Left ventricle myocardium inferior (tissue), 1 donor: Measurements from ENCODE around the gene NCKAP5. TPM values are rescaled to one million over a fixed set of nuclear protein-coding genes. Genes with fewer than 3 reads are reported as not detected.

Source experiments
- DNase-seq: peaks from one replicate; pipeline ENCODE4 v3.0.0-alpha.2; 2020
- H3K27ac ChIP-seq: fragments of 200-600 bp; replicated peaks from 2 replicates; pipeline ENCODE4 v1.8.0; 2021
- H3K27me3 ChIP-seq: fragments of 200-600 bp; 2 replicates; pipeline ENCODE4 v1.8.0; 2021; ENCODE audit warnings: low read depth
- H3K36me3 ChIP-seq: fragments of 200-600 bp; 2 replicates; pipeline ENCODE4 v1.8.0; 2021
- H3K4me1 ChIP-seq: fragments of 200-600 bp; 2 replicates; pipeline ENCODE4 v1.8.0; 2021
- H3K4me3 ChIP-seq: fragments of 200-600 bp; 2 replicates; pipeline ENCODE4 v1.8.0; 2021; ENCODE audit warnings: mild to moderate bottlenecking, moderate library complexity
- H3K9me3 ChIP-seq: fragments of 200-600 bp; replicated peaks from 2 replicates; pipeline ENCODE4 v1.8.0; 2021
- CTCF ChIP-seq: fragments of 200-600 bp; IDR thresholded peaks from 2 replicates; pipeline ENCODE4 v1.8.0; 2021; ENCODE audit warnings: antibody characterized with exemption, mild to moderate bottlenecking, borderline replicate concordance
- intact Hi-C: fragments of 100-400 bp; cut with micrococcal nuclease; formaldehyde crosslinking; loops from one replicate; pipeline ENCODE4 v1.11.0; 2022
- total RNA-seq: library from RNA; stranded (reverse); fragmentation: NEBNext Ultra II Directional; extraction: Animal tissue kit (Norgen Biotek cat#: 25700); gene quantifications from one replicate; pipeline ENCODE4 v1.2.1, GENCODE V29; 2021
- donor health status: DM: no; HTN: yes; CAD: no; lungs with severe emphysema.

NCKAP5 gene
- total RNA-seq, 1 donor from 2014 or later = 6.0 TPM

DNA sequence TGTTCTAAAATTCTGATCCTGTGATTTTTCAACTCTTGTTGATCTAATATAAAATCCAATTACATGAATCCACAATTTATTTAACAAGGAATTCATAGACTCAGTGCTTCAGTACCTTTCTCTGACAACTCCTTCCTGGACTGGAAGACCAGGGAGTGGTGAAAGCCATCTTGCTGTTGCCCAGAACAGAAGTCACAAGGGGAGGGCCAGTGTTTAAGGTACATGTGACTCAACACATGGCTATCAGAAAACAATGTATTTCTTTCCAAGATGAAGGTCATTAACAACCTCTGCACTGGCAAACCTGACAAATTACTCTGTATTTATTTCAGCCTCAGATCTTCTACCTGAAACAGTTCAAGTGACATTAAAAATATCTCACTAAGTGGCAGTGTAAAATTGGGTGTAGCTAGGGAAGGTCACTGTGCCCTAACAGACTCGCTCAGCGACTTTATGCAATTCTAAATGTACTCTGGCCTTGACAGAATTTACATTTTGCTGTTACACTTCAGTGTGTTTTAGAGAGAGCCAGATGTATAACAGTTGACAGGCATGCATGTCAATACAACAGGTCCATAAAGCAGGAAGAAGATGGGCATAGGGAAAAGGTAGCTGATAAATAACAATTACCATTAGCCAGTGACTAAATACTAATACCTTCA, 75.4 kb downstream of the NCKAP5 start:
- peak overlapping the region; percentile 23 for H3K27ac ChIP-seq
- no peaks in the 10 kb centered on the region for H3K36me3 ChIP-seq
- peaks cover 39% of the 10 kb centered on the region for H3K4me1 ChIP-seq
- H3K9me3 ChIP-seq = no peaks in the 10 kb centered on the region
- no peaks in the 10 kb centered on the region for H3K27me3 ChIP-seq
- TF ChIP-seq CTCF = no peak
- DNase-seq = no peak
- intact Hi-C loops = no loop called here
- no peak overlapping the region for H3K4me3 ChIP-seq

DNA sequence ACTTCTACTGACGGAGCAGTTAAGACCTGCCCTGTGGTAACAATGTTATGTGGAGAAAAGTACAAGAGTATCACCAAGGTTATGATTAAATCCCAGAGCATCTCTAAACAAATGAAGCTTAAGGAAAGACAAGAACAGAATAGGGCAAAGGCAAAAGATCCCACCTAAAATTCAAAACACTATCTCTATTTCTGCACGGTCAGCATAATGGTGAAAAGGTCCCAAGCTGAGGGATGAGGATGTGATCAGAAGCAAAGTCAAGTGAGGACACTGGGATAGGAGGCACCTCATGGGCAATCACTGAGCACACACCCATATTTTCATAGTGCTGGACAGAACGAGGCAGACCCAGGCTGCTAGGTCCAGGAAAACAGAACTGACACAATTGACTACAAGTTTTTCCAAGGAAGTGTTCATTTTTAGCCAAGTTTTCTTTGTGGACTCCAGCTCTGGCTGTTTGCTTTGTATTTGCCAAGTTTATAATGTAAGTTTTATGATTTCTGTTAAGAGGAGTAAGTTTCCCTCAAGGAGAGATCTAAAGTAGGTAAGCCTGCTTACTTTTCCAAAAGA, 77.8 kb downstream of the NCKAP5 start:
- Histone ChIP-seq H3K36me3 (no peaks in the 10 kb centered on the region), H3K27ac (no peak overlapping the region), H3K9me3 (no peaks in the 10 kb centered on the region), H3K4me3 (no peak overlapping the region), H3K4me1 (peaks cover 29% of the 10 kb centered on the region), H3K27me3 (no peaks in the 10 kb centered on the region)
- no peak for TF ChIP-seq CTCF
- DNase-seq = no peak
- intact Hi-C loops = no loop called here

DNA sequence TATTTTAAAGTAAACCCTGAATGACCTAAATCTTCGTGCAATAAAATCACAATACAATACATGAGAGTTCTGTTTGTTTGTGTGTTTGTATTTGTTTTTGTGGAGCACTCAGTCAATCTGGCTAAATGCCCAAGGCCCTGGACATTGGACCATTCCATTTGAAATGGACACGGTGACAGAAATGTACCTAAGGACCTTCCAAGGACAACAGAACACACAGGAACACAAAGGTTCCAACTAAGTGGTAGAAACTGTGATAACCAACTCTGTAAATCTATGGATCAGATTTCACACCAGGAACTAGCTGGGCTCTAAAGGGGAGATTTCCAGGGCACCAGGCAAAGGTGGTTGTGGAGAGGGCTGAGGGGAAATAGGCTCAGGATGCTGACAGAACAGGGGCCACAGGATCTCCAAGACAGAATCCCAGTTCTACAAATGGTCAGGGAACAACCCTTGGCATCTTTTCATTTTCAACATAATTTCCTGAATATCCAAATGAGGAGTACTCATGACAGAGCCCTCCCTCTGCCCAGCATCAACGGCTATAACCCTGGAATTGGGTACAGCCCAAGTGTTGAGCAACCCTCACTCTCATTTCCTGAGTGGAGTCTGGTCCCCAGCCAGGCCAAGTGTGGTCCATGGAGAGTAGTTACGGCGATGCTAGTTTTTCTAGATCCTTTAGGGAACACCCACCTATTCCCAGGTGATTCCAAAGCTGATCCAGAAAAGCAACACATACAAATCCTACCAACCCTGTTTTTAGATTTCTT, 78.4 kb downstream of the NCKAP5 start:
- no peaks in the 10 kb centered on the region for H3K27me3 ChIP-seq
- TF ChIP-seq CTCF = no peak
- H3K4me3 ChIP-seq = no peak overlapping the region
- H3K36me3 ChIP-seq = no peaks in the 10 kb centered on the region
- no peaks in the 10 kb centered on the region for H3K9me3 ChIP-seq
- intact Hi-C loops = no loop called here
- H3K27ac ChIP-seq = no peak overlapping the region
- H3K4me1 ChIP-seq = peaks cover 23% of the 10 kb centered on the region
- peak; percentile 61 for DNase-seq

GRCh38 chr2:133489146-133489545, 79.1 kb downstream of the NCKAP5 start:
- Histone ChIP-seq H3K4me3 (no peak overlapping the region), H3K4me1 (peaks cover 22% of the 10 kb centered on the region), H3K27me3 (no peaks in the 10 kb centered on the region), H3K9me3 (no peaks in the 10 kb centered on the region), H3K36me3 (no peaks in the 10 kb centered on the region), H3K27ac (no peak overlapping the region)
- intact Hi-C loops = no loop called here
- TF ChIP-seq CTCF = no peak
- DNase-seq = no peak

DNA sequence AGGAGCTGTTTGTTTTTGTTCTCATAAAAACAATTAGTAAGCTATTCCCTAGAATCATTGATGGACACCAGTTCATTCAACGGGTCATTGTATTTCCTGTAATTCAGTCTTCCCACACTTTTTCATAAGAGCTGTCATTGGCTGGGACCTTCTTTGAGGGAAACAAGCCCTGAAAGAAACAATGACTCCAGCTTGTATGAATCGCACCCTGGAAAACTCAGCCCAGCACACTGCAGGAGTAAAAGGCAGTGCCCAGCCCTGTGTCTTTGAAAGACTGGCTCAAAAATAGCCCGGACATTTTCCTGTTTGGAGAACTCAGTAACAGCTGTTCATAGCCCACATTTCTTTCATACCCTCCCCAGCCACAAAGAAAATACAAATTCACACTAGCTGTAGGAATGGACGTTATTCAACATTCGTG, 81.5 kb downstream of the NCKAP5 start:
- intact Hi-C loops = no loop called here
- H3K4me1 ChIP-seq = peaks cover 11% of the 10 kb centered on the region
- H3K4me3 ChIP-seq = no peak overlapping the region
- H3K27me3 ChIP-seq = no peaks in the 10 kb centered on the region
- TF ChIP-seq CTCF = no peak
- H3K36me3 ChIP-seq = no peaks in the 10 kb centered on the region
- DNase-seq = no peak
- H3K27ac ChIP-seq = no peak overlapping the region
- H3K9me3 ChIP-seq = no peaks in the 10 kb centered on the region
